Activated CD4-positive, alpha-beta T cell treated with anti-CD3 and anti-CD28 coated beads, Interleukin-2, amount 10 ng/mL, durations not matched to agents 24 days and 14 days (primary cell): ENCODE results near the gene NCAM1. TPM values are rescaled to one million over a fixed set of nuclear protein-coding genes. Genes with fewer than 3 reads are reported as not detected.
"Not testable (repeated sequence)": the region's sequence is repeated elsewhere in the genome, so short reads cannot be mapped to it uniquely, and the experiment has no call there.

Source experiments
- DNase-seq: peaks from one replicate; pipeline ENCODE4 v3.0.0; 2022
- H3K27ac Mint-ChIP-seq: one replicate; pipeline ENCODE4 v1.8.0; 2022; ENCODE audit warnings: mild to moderate bottlenecking, mixed read lengths
- H3K27me3 Mint-ChIP-seq: one replicate; pipeline ENCODE4 v1.8.0; 2022; ENCODE audit warnings: mixed read lengths
- H3K36me3 Mint-ChIP-seq: one replicate; pipeline ENCODE4 v1.8.0; 2022; ENCODE audit warnings: low read depth, mild to moderate bottlenecking, mixed read lengths
- H3K4me1 Mint-ChIP-seq: one replicate; pipeline ENCODE4 v1.8.0; 2021; ENCODE audit warnings: mixed read lengths
- H3K4me3 Mint-ChIP-seq: one replicate; pipeline ENCODE4 v1.8.0; 2022; ENCODE audit warnings: mild to moderate bottlenecking, moderate library complexity, mixed read lengths
- H3K9me3 Mint-ChIP-seq: one replicate; pipeline ENCODE4 v1.8.0; 2021; ENCODE audit warnings: mixed read lengths
- intact Hi-C: fragments of 100-400 bp; cut with micrococcal nuclease; formaldehyde crosslinking; loops from one replicate; pipeline ENCODE4 v1.15.1; 2023
- total RNA-seq: library from RNA; stranded (reverse); gene quantifications from 2 replicates; pipeline ENCODE4 v1.2.3, GENCODE V29; 2022

Gene NCAM1
- total RNA-seq, 1 donor from 2014 or later: not detected

DNA sequence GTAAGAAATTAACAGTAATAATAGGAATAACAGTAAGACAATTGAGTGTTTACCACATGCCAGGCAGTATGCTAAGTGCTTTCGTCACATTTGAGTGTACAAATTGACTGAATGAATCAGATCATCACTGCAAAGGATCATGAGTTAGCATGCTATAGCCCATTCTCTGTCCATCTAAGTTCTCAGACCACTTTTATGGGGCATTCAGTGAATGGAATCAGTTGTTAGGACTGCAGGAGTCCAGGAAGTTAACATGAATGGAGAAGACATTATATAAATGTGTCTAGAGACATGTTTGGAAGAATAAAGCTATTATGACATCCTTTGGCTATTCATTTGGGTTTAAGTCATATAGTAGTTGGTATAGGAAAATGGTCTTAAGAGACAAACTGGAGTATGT lies 59.9 kb downstream of the NCAM1 start:
- intact Hi-C loops: no loop called here
- no peaks in the 10 kb centered on the region for H3K27me3 Mint-ChIP-seq
- H3K27ac Mint-ChIP-seq: no peak overlapping the region
- no peak for DNase-seq
- no peaks in the 10 kb centered on the region for H3K4me1 Mint-ChIP-seq
- no peak overlapping the region for H3K4me3 Mint-ChIP-seq
- H3K36me3 Mint-ChIP-seq: no peaks in the 10 kb centered on the region
- H3K9me3 Mint-ChIP-seq: no peaks in the 10 kb centered on the region

GRCh38 chr11:113022262-113022661 lies 61.0 kb downstream of the NCAM1 start:
- no peaks in the 10 kb centered on the region for H3K4me1 Mint-ChIP-seq
- H3K27ac Mint-ChIP-seq: no peak overlapping the region
- no peaks in the 10 kb centered on the region for H3K9me3 Mint-ChIP-seq
- no peak for DNase-seq
- H3K27me3 Mint-ChIP-seq: no peaks in the 10 kb centered on the region
- no peaks in the 10 kb centered on the region for H3K36me3 Mint-ChIP-seq
- intact Hi-C loops: no loop called here
- no peak overlapping the region for H3K4me3 Mint-ChIP-seq

DNA sequence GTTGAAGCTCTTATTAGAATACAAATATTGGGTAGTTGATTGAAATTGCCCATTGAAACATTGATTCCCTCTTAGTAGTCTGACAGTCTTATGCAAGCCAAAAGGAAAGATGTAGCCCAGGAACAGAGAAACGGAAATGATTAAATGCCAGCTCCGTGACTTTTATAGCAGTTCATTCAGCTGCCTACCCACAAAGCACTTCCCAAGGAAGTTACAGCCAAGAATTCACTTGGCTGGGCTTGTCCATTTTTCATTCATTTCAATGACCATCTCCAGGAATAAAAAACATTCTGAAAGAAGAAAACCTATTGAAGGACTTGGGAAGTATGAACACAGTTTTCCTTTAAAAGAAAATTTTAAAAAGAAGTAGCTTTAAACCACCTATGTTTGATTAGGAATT lies 62.0 kb downstream of the NCAM1 start:
- intact Hi-C loops: no loop called here
- Mint-ChIP-seq H3K9me3 (no peaks in the 10 kb centered on the region), H3K36me3 (no peaks in the 10 kb centered on the region), H3K4me3 (no peak overlapping the region), H3K27ac (no peak overlapping the region), H3K4me1 (no peaks in the 10 kb centered on the region), H3K27me3 (no peaks in the 10 kb centered on the region)
- no peak for DNase-seq

- Mint-ChIP-seq H3K4me1 (no peaks in the 10 kb centered on the region), H3K27me3 (no peaks in the 10 kb centered on the region), H3K27ac (no peak overlapping the region), H3K36me3 (no peaks in the 10 kb centered on the region), H3K4me3 (no peak overlapping the region), H3K9me3 (no peaks in the 10 kb centered on the region)
- no peak for DNase-seq
- intact Hi-C loops: no loop called here
Observed at GRCh38 chr11:113023986-113024385, 62.8 kb downstream of the NCAM1 start.

GRCh38 chr11:113026778-113027177 lies 65.6 kb downstream of the NCAM1 start:
- H3K36me3 Mint-ChIP-seq: no peaks in the 10 kb centered on the region
- intact Hi-C loops: no loop called here
- DNase-seq: no peak

DNA sequence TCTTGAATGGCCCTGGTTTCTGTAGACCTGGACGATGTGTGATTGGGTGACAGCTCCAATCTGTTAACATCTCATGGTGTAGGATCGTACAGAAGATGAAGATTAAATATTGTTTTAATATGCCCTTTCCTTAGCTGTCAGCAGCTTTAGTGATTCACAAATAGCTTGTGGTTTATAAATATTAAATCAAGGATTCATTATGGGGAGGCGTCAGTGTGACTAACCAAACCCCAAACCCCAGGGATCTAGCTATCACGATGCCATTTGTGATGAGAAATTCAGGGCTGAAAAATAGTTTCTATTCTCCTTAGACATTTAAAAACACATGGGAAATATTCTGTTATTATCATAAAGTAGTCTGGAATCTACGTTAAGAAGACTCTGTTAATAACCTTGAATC lies 73.4 kb downstream of the NCAM1 start:
- H3K4me3 Mint-ChIP-seq: no peak overlapping the region
- H3K27ac Mint-ChIP-seq: no peak overlapping the region
- H3K27me3 Mint-ChIP-seq: peaks cover 3% of the 10 kb centered on the region
- no peak for DNase-seq
- H3K9me3 Mint-ChIP-seq: no peaks in the 10 kb centered on the region
- intact Hi-C loops: no loop called here
- H3K4me1 Mint-ChIP-seq: no peaks in the 10 kb centered on the region
- no peaks in the 10 kb centered on the region for H3K36me3 Mint-ChIP-seq

More at GRCh38 chr11:113026778-113027177, 65.6 kb downstream of the NCAM1 start:
- Mint-ChIP-seq H3K4me1 (no peaks in the 10 kb centered on the region), H3K27me3 (no peaks in the 10 kb centered on the region), H3K4me3 (no peak overlapping the region), H3K27ac (no peak overlapping the region), H3K9me3 (no peaks in the 10 kb centered on the region)

- no peaks in the 10 kb centered on the region for H3K9me3 Mint-ChIP-seq
- intact Hi-C loops: no loop called here
- H3K4me1 Mint-ChIP-seq: no peaks in the 10 kb centered on the region
- no peak overlapping the region for H3K4me3 Mint-ChIP-seq
- DNase-seq: no peak
- no peak overlapping the region for H3K27ac Mint-ChIP-seq
- H3K27me3 Mint-ChIP-seq: peaks cover 3% of the 10 kb centered on the region
- H3K36me3 Mint-ChIP-seq: no peaks in the 10 kb centered on the region
Observed at GRCh38 chr11:113035708-113036107, 74.5 kb downstream of the NCAM1 start.

DNA sequence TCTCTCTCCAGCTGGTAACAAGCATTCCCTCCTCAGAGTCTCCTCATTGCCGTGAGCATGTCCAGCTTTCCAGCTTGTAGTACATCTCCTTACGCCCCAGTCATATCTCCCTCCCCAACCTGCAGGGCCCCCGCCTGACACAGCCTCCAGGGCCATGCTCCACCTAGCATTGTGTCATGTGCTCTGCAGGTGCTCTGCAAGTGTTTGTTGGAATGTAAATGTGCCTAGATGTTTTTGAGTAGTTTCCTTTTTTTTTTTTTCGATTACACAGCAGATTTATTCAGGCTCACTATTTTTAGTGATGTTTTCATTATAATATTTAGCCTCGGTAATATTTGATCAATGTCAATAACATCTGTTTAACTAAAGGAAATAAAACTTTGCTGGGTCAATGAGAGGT lies 82.5 kb downstream of the NCAM1 start:
- Mint-ChIP-seq H3K27ac (no peak overlapping the region), H3K27me3 (no peaks in the 10 kb centered on the region), H3K4me1 (no peaks in the 10 kb centered on the region), H3K36me3 (no peaks in the 10 kb centered on the region), H3K4me3 (no peak overlapping the region), H3K9me3 (peaks cover 5% of the 10 kb centered on the region)
- no peak for DNase-seq
- intact Hi-C loops: no loop called here

DNA sequence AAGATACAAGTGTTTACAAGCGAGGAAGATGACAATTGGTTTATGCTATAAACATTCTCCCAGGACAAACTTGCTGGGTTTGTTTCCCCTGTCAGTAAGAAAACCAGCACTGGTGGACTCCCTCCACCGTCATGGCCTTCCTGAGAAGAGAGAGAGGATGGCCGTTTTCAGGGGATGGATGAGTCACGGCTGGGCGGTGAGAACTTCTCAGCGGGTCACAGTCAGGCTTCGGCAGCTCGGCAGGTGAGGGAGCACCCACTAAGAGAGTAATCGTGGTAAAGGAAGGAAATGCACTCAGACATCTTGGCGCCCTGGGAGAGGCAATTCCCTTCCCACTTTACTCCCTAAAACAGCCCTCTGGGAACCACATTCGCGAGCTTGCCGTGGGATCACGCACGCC lies 83.9 kb downstream of the NCAM1 start:
- DNase-seq: no peak
- intact Hi-C loops: no loop called here
- H3K4me1 Mint-ChIP-seq: no peaks in the 10 kb centered on the region
- H3K4me3 Mint-ChIP-seq: no peak overlapping the region
- H3K36me3 Mint-ChIP-seq: no peaks in the 10 kb centered on the region
- no peak overlapping the region for H3K27ac Mint-ChIP-seq
- H3K9me3 Mint-ChIP-seq: peaks cover 5% of the 10 kb centered on the region
- no peaks in the 10 kb centered on the region for H3K27me3 Mint-ChIP-seq

DNA sequence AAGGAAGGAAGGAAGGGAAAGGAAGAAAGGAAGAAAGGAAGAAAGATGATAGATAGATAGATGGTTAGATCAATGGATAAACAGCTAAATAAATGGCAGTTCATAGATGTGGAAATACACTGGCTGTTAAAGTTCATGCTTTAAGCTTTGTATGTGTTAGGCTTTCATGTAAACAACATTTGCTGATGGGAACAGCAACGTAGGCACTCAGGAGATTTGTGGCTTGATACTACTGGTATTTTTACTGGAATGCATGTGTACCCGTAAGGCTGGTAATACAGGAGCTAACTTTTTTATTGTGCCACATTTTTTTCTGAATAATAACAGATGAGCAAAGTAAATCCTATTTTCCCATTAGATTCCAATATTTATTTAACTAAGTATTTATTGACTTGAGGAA lies 85.6 kb downstream of the NCAM1 start:
- intact Hi-C loops: no loop called here
- DNase-seq: no peak
- H3K27ac Mint-ChIP-seq: no peak overlapping the region
- peaks cover 5% of the 10 kb centered on the region for H3K9me3 Mint-ChIP-seq
- H3K27me3 Mint-ChIP-seq: no peaks in the 10 kb centered on the region
- H3K4me1 Mint-ChIP-seq: no peaks in the 10 kb centered on the region
- H3K4me3 Mint-ChIP-seq: no peak overlapping the region
- H3K36me3 Mint-ChIP-seq: no peaks in the 10 kb centered on the region

- H3K9me3 Mint-ChIP-seq: peaks cover 5% of the 10 kb centered on the region
- H3K27me3 Mint-ChIP-seq: no peaks in the 10 kb centered on the region
- intact Hi-C loops: no loop called here
- no peak overlapping the region for H3K4me3 Mint-ChIP-seq
- H3K36me3 Mint-ChIP-seq: no peaks in the 10 kb centered on the region
- no peak overlapping the region for H3K27ac Mint-ChIP-seq
- no peak for DNase-seq
- H3K4me1 Mint-ChIP-seq: no peaks in the 10 kb centered on the region
Observed at GRCh38 chr11:113048820-113049768, 87.9 kb downstream of the NCAM1 start.

DNA sequence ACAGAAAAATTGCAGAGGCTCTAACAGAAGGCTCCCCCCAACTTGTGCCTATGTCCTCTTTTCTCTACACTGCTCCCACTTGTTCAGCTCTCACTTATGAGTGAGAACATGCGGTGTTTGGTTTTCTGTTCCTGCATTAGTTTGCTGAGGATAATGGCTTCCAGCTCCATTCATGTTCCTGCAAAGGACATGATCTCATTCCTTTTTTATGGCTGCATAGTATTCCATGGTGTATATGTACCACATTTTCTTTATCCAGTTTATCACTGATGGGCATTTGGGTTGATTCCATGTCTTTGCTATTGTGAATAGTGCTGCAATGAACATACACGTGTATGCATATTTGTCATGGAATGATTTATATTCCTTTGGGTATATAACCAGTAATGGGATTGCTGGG lies 91.8 kb downstream of the NCAM1 start:
- H3K36me3 Mint-ChIP-seq, H3K27me3 Mint-ChIP-seq, DNase-seq, H3K4me1 Mint-ChIP-seq, H3K27ac Mint-ChIP-seq, intact Hi-C loops, H3K9me3 Mint-ChIP-seq, H3K4me3 Mint-ChIP-seq: not testable (repeated sequence)

DNA sequence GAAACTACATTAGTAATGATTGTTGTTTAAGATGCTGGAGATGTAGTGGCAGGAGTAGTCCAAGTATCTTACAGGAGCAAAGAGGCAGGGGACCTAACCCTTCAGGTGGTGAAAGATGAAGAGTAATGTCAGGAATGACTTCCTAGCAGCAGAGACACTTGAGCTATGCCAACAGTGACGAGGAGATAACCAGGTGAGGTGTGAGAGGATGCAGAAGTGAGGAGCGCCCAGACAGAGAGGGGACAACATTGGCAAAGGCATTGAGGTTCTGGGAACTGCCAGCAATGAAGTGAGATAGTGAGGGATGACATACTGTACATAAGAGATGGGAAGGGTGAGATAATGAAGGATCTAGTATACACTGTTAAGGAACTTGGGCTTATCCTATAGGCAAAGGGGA lies 95.8 kb downstream of the NCAM1 start:
- H3K4me1 Mint-ChIP-seq: no peaks in the 10 kb centered on the region
- intact Hi-C loops: no loop called here
- no peak for DNase-seq
- no peak overlapping the region for H3K27ac Mint-ChIP-seq
- no peaks in the 10 kb centered on the region for H3K27me3 Mint-ChIP-seq
- H3K9me3 Mint-ChIP-seq: no peaks in the 10 kb centered on the region
- H3K4me3 Mint-ChIP-seq: no peak overlapping the region
- no peaks in the 10 kb centered on the region for H3K36me3 Mint-ChIP-seq

GRCh38 chr11:113059548-113059947 lies 98.3 kb downstream of the NCAM1 start:
- Mint-ChIP-seq H3K4me1 (no peaks in the 10 kb centered on the region), H3K27me3 (no peaks in the 10 kb centered on the region)

GRCh38 chr11:113065330-113065729 lies 104.1 kb downstream of the NCAM1 start:
- no peak overlapping the region for H3K4me3 Mint-ChIP-seq
- H3K9me3 Mint-ChIP-seq: no peaks in the 10 kb centered on the region
- no peak for DNase-seq
- intact Hi-C loops: no loop called here
- H3K27ac Mint-ChIP-seq: no peak overlapping the region
- no peaks in the 10 kb centered on the region for H3K4me1 Mint-ChIP-seq
- H3K27me3 Mint-ChIP-seq: no peaks in the 10 kb centered on the region
- H3K36me3 Mint-ChIP-seq: no peaks in the 10 kb centered on the region

More at GRCh38 chr11:113059548-113059947, 98.3 kb downstream of the NCAM1 start:
- intact Hi-C loops: no loop called here
- Mint-ChIP-seq H3K27ac (no peak overlapping the region), H3K36me3 (no peaks in the 10 kb centered on the region), H3K4me3 (no peak overlapping the region), H3K9me3 (no peaks in the 10 kb centered on the region)
- no peak for DNase-seq
